H1 (cell line): ENCODE results near the gene HDAC11. TPM values are rescaled to one million over a fixed set of nuclear protein-coding genes. Genes with fewer than 3 reads are reported as not detected.

Experiments used
- CTCF ChIA-PET: fragments of 300-600 bp; sonication (Branson Sonifier 250); formaldehyde crosslinking; loops from one replicate; lab custom pipeline; 2021; ENCODE audit not compliant: partially characterized antibody; lab: Charles Lee
- POLR2A ChIA-PET: fragments of 300-600 bp; sonication (Branson Sonifier 250); formaldehyde crosslinking; loops from one replicate; lab custom pipeline; 2021; ENCODE audit warnings: inconsistent platforms; ENCODE audit not compliant: partially characterized antibody; lab: Charles Lee
- DNase-seq, 2 experiments: peaks; one replicate each; pipeline versions ENCODE4 v3.0.0 to v3.0.0-alpha.2; 2010 to 2022; ENCODE audit warnings: low spot score in 2 of 2, low read depth in 1 of 2, mixed read lengths in 1 of 2
- FAIRE-seq: peaks from 2 replicates; lab custom pipeline; 2011; peaks lifted over from hg19 to GRCh38; lab: Jason Lieb, UNC
- H2AFZ ChIP-seq: 2 replicates; pipeline ENCODE4 v1.8.1; 2012; ENCODE audit warnings: low read length, inconsistent platforms
- H2AK5ac ChIP-seq: 2 replicates; pipeline ENCODE4 v1.6.1; 2013; ENCODE audit warnings: low read depth, low read length
- H2BK120ac ChIP-seq: replicated peaks from 2 replicates; pipeline ENCODE3; 2013; ENCODE audit warnings: low read depth, low read length, inconsistent platforms
- H2BK12ac ChIP-seq: 2 replicates; pipeline ENCODE4 v1.6.1; 2013; ENCODE audit warnings: low read depth, low read length
- H2BK15ac ChIP-seq: 2 replicates; pipeline ENCODE4 v1.6.1; 2013; ENCODE audit warnings: low read length
- H2BK20ac ChIP-seq: 2 replicates; pipeline ENCODE4 v1.6.1; 2013; ENCODE audit warnings: low read length
- H2BK5ac ChIP-seq: 2 replicates; pipeline ENCODE4 v1.6.1; 2013; ENCODE audit warnings: low read depth, low read length
- H3K14ac ChIP-seq: 2 replicates; pipeline ENCODE4 v1.6.1; 2013; ENCODE audit warnings: inconsistent platforms; ENCODE audit not compliant: insufficient read length
- H3K18ac ChIP-seq: 2 replicates; pipeline ENCODE4 v1.6.1; 2013; ENCODE audit warnings: low read length; ENCODE audit errors: extremely low read depth
- H3K23ac ChIP-seq: 2 replicates; pipeline ENCODE4 v1.6.1; 2013; ENCODE audit warnings: inconsistent platforms; ENCODE audit not compliant: insufficient read length
- H3K23me2 ChIP-seq: 2 replicates; pipeline ENCODE4 v1.6.1; 2013; ENCODE audit warnings: low read depth, low read length
- H3K27ac ChIP-seq: 2 replicates; pipeline ENCODE4 v1.6.1; 2011; ENCODE audit warnings: low read depth, low read length, inconsistent platforms
- H3K27me3 ChIP-seq, 4 experiments: replicated peaks in 1 of 4; 1 replicate in 1 of 4; 2 replicates in 3 of 4; pipeline versions ENCODE4 v1.6.1 to v1.8.1; 2011 to 2013; ENCODE audit warnings: low read length in 3 of 4, mild to moderate bottlenecking in 3 of 4, inconsistent platforms in 2 of 4, mixed read lengths in 2 of 4, moderate library complexity in 1 of 4; ENCODE audit not compliant: control insufficient read depth in 3 of 4, insufficient read depth in 3 of 4; ENCODE audit errors: extremely low read depth in 1 of 4
- H3K36me3 ChIP-seq, 4 experiments: 2 replicates each; pipeline versions ENCODE4 v1.6.1 to v1.8.1; 2011 to 2013; ENCODE audit warnings: mild to moderate bottlenecking in 4 of 4, low read length in 3 of 4, moderate library complexity in 2 of 4, control low read depth in 1 of 4, inconsistent platforms in 1 of 4; ENCODE audit not compliant: insufficient read depth in 4 of 4, control insufficient read depth in 2 of 4
- H3K4ac ChIP-seq: replicated peaks from 2 replicates; pipeline ENCODE3; 2013; ENCODE audit warnings: low read length, low read depth, mixed read lengths, inconsistent platforms; ENCODE audit not compliant: insufficient read length
- H3K4me1 ChIP-seq, 4 experiments: replicated peaks in 1 of 4; 1 replicate in 1 of 4; 2 replicates in 3 of 4; pipeline versions ENCODE4 v1.6.1 to v1.8.1; 2011 to 2013; ENCODE audit warnings: low read length in 3 of 4, inconsistent platforms in 2 of 4, mixed read lengths in 1 of 4; ENCODE audit not compliant: insufficient read depth in 4 of 4, control insufficient read depth in 3 of 4
- H3K4me2 ChIP-seq, 2 experiments: 2 replicates each; pipeline versions ENCODE4 v1.6.1 to v1.8.1; 2011 to 2013; ENCODE audit warnings: low read depth in 2 of 2, low read length in 2 of 2, control low read depth in 1 of 2, inconsistent platforms in 1 of 2, mild to moderate bottlenecking in 1 of 2; ENCODE audit not compliant: insufficient read depth in 1 of 2
- H3K4me3 ChIP-seq, 4 experiments: fragments of 200-600, 300-600 bp in 1 of 4; sonication (generic), shearing (Covaris generic), sonication (Bioruptor Twin) in 1 of 4; 2 replicates each; pipeline versions ENCODE4 v1.5.1 to v1.8.1; 2011 to 2016; ENCODE audit warnings: low read length in 4 of 4, low read depth in 3 of 4, control low read depth in 2 of 4, inconsistent platforms in 2 of 4, mild to moderate bottlenecking in 2 of 4, mixed read lengths in 1 of 4, moderate library complexity in 1 of 4; ENCODE audit not compliant: insufficient read depth in 2 of 4; ENCODE audit errors: extremely low read depth in 1 of 4
- H3K56ac ChIP-seq: replicated peaks from 2 replicates; pipeline ENCODE3; 2013; ENCODE audit warnings: low read depth, mild to moderate bottlenecking, mixed read lengths, low read length, inconsistent platforms; ENCODE audit not compliant: insufficient read length
- H3K79me1 ChIP-seq: 2 replicates; pipeline ENCODE4 v1.6.1; 2013; ENCODE audit warnings: low read depth, low read length, control low read depth
- H3K79me2 ChIP-seq, 2 experiments: 2 replicates each; pipeline versions ENCODE4 v1.6.1 to v1.8.1; 2012 to 2013; ENCODE audit warnings: low read length in 2 of 2, mild to moderate bottlenecking in 2 of 2, inconsistent platforms in 1 of 2; ENCODE audit not compliant: insufficient read depth in 2 of 2, control insufficient read depth in 1 of 2
- H3K9ac ChIP-seq, 4 experiments: replicated peaks in 1 of 4; 1 replicate in 1 of 4; 2 replicates in 3 of 4; pipeline versions ENCODE4 v1.6.1 to v1.8.1; 2011 to 2013; ENCODE audit warnings: low read depth in 3 of 4, low read length in 3 of 4, control low read depth in 2 of 4, mild to moderate bottlenecking in 2 of 4, moderate library complexity in 2 of 4, inconsistent platforms in 1 of 4; ENCODE audit errors: extremely low read depth in 1 of 4
- H3K9me3 ChIP-seq, 2 experiments: 2 replicates each; pipeline versions ENCODE4 v1.6.1 to v1.8.1; 2012 to 2013; ENCODE audit warnings: mild to moderate bottlenecking in 2 of 2, moderate library complexity in 2 of 2, control low read depth in 1 of 2, inconsistent platforms in 1 of 2, low read depth in 1 of 2, low read length in 1 of 2, mixed read lengths in 1 of 2; ENCODE audit not compliant: insufficient read depth in 2 of 2
- H4K20me1 ChIP-seq, 2 experiments: replicated peaks in 1 of 2; 2 replicates each; pipeline versions ENCODE3 to v1.8.1; 2011 to 2013; ENCODE audit warnings: inconsistent platforms in 2 of 2, low read length in 2 of 2, mild to moderate bottlenecking in 1 of 2; ENCODE audit not compliant: insufficient read depth in 2 of 2, control insufficient read depth in 1 of 2
- H4K5ac ChIP-seq: 2 replicates; pipeline ENCODE4 v1.6.1; 2013; ENCODE audit warnings: low read length, low read depth, mixed read lengths, inconsistent platforms; ENCODE audit not compliant: insufficient read length
- H4K8ac ChIP-seq: 2 replicates; pipeline ENCODE4 v1.8.0; 2013; ENCODE audit warnings: mild to moderate bottlenecking, moderate library complexity, low read length, inconsistent platforms; ENCODE audit not compliant: insufficient read depth; ENCODE audit errors: extremely low read depth
- H4K91ac ChIP-seq: replicated peaks from 2 replicates; pipeline ENCODE3; 2013; ENCODE audit warnings: low read length, mixed read lengths, inconsistent platforms; ENCODE audit not compliant: insufficient read length
- CEBPB ChIP-seq: IDR thresholded peaks from 2 replicates; pipeline ENCODE4 v1.6.1; 2012; ENCODE audit warnings: low read depth, low read length
- FOSL1 ChIP-seq: IDR thresholded peaks from 2 replicates; pipeline ENCODE4 v1.6.1; 2011; ENCODE audit warnings: mild to moderate bottlenecking, low read depth, low read length, moderate library complexity; ENCODE audit not compliant: insufficient read depth
- KDM5A ChIP-seq: fragments of 200-600 bp; IDR thresholded peaks from 2 replicates; pipeline ENCODE4 v1.7.1; 2012; ENCODE audit warnings: mild to moderate bottlenecking, low read length, inconsistent platforms, mixed read lengths
- MAFK ChIP-seq: IDR thresholded peaks from 2 replicates; pipeline ENCODE4 v1.6.1; 2012; ENCODE audit warnings: low read depth, mild to moderate bottlenecking, improper control_type of control experiment, low read length
- PHF8 ChIP-seq: fragments of 200-600 bp; sonication (generic); conservative IDR thresholded peaks from 2 replicates; pipeline ENCODE4 v1.7.1; 2012; ENCODE audit warnings: low read depth, mild to moderate bottlenecking, inconsistent platforms, low read length, moderate library complexity
- POLR2AphosphoS5 ChIP-seq: IDR thresholded peaks from 2 replicates; pipeline ENCODE4 v1.6.1; 2011; ENCODE audit warnings: low read depth, low read length
- RFX5 ChIP-seq: IDR thresholded peaks from 2 replicates; pipeline ENCODE4 v1.6.1; 2011; ENCODE audit warnings: low read depth, low read length, improper control_type of control experiment, borderline replicate concordance
- RXRA ChIP-seq: IDR thresholded peaks from 2 replicates; pipeline ENCODE4 v1.6.1; 2011; ENCODE audit warnings: low read depth, mild to moderate bottlenecking, low read length, moderate library complexity; ENCODE audit not compliant: insufficient read depth
- SIX5 ChIP-seq: IDR thresholded peaks from 2 replicates; pipeline ENCODE4 v1.6.1; 2011; ENCODE audit warnings: mild to moderate bottlenecking, low read depth, low read length
- SP4 ChIP-seq: IDR thresholded peaks from 2 replicates; pipeline ENCODE4 v1.6.1; 2012; ENCODE audit warnings: low read length, inconsistent platforms
- SRF ChIP-seq: IDR thresholded peaks from 2 replicates; pipeline ENCODE4 v1.6.1; 2011; ENCODE audit warnings: mild to moderate bottlenecking, low read depth, low read length, moderate library complexity
- TAF1 ChIP-seq: IDR thresholded peaks from 2 replicates; pipeline ENCODE4 v1.6.1; 2011; ENCODE audit warnings: mild to moderate bottlenecking, low read depth, low read length
- TAF7 ChIP-seq: optimal IDR thresholded peaks from 2 replicates; pipeline ENCODE3; 2011; ENCODE audit warnings: low read depth, mild to moderate bottlenecking, inconsistent platforms, low read length, moderate library complexity, borderline replicate concordance
- TBP ChIP-seq: IDR thresholded peaks from 2 replicates; pipeline ENCODE4 v1.6.1; 2011; ENCODE audit warnings: low read depth, low read length, improper control_type of control experiment
- TCF12 ChIP-seq: IDR thresholded peaks from 2 replicates; pipeline ENCODE4 v1.6.1; 2011; ENCODE audit warnings: low read depth, mild to moderate bottlenecking, low read length
- TEAD4 ChIP-seq: IDR thresholded peaks from 2 replicates; pipeline ENCODE4 v1.6.1; 2012; ENCODE audit warnings: low read depth, low read length, inconsistent platforms, mixed read lengths
- WGBS, 2 experiments: shearing (Covaris generic) in 1 of 2; methylation state at CpG; one replicate each; pipeline versions ENCODE4 v1.1.6 to v1.1.7; 2013 to 2015; ENCODE audit warnings: low lambda C conversion rate in 2 of 2, mixed read lengths in 2 of 2, inconsistent platforms in 1 of 2, low coverage in 1 of 2, missing lambda C conversion rate in 1 of 2; ENCODE audit not compliant: insufficient replicate concordance in 2 of 2, insufficient coverage in 1 of 2, insufficient read length in 1 of 2; ENCODE audit errors: extremely low coverage in 1 of 2, missing lambda C conversion rate in 1 of 2; 5-methylcytosine and 5-hydroxymethylcytosine counted together
- polyA plus RNA-seq, 7 experiments: library from polyadenylated mRNA; depleted of rRNA in 3 of 7; stranded (reverse) in 5 of 7; unstranded in 2 of 7; fragments of >200 nt in 5 of 7; fragments of 200-250 nt in 2 of 7; gene quantifications; 1 replicate in 5 of 7; 2 replicates in 1 of 7; 4 replicates in 1 of 7; pipeline versions ENCODE4 v1.2.1 to v1.2.3, GENCODE V29; 2011 to 2013; ENCODE audit warnings: missing spikeins in 2 of 7, mixed read lengths in 2 of 7
- total RNA-seq: library from RNA; stranded (reverse); fragmentation: NEBNext Ultra II Directional; extraction: Animal tissue kit (Norgen Biotek cat#: 25700); gene quantifications from 2 replicates; pipeline ENCODE4 v1.2.1, GENCODE V29; 2021

HDAC11 gene
- total and polyA plus RNA-seq, 2 of the 8 experiments (the other 6 are each of a cell fraction or from before 2014, with no cell fraction given) = 6.8 to 7.4 TPM

GRCh38 chr3:13526626-13526949, 46.5 kb downstream of the HDAC11 start:
- Histone ChIP-seq H3K36me3 (no peaks in the 10 kb centered on the region), H4K20me1 (no peaks in the 10 kb centered on the region), H3K27ac (no peak overlapping the region), H3K79me1 (no peaks in the 10 kb centered on the region), H3K9ac (no peak overlapping the region), H2BK5ac (peak overlapping the region; percentile 74; the same call in 1 of the 2 replicates), H2BK120ac (no peak overlapping the region), H4K91ac (peak overlapping the region; percentile 41), H4K5ac (no peak overlapping the region), H3K14ac (no peak overlapping the region), H3K56ac (no peak overlapping the region), H3K4me2 (peak overlapping the region in 1 of 2 experiments; percentile 39; a peak in 1 of 4 replicates), H3K79me2 (no peaks in the 10 kb centered on the region), H2BK20ac (peak overlapping the region; percentile 92; the same call in 1 of the 2 replicates), H3K18ac (peak overlapping the region; percentile 85), H3K9me3 (peaks cover 0 to 2% of the 10 kb centered on the region in 2 experiments; a peak in 1 of 4 replicates), H3K23me2 (peaks cover 5% of the 10 kb centered on the region; the same call in 1 of the 2 replicates), H3K4me3 (no peak overlapping the region), H3K23ac (no peak overlapping the region), H2AK5ac (peak overlapping the region; percentile 40; the same call in 1 of the 2 replicates), H2AFZ (peak overlapping the region; percentile 79), H4K8ac (no peak overlapping the region), H3K27me3 (no peaks in the 10 kb centered on the region; a peak in 1 of 7 replicates), H2BK15ac (peak overlapping the region; percentile 36; the same call in 1 of the 2 replicates), H2BK12ac (peak overlapping the region; percentile 99; the same call in 1 of the 2 replicates), H3K4me1 (peaks cover 0 to 20% (median 12%) of the 10 kb centered on the region in 4 experiments; a peak in 6 of 7 replicates), H3K4ac (no peak overlapping the region)
- FAIRE-seq = no peak
- 86% methylated on average over 5 of the region's 5 CpGs; no CpG with 5 or more reads in 1 of the 2 experiments for WGBS, 2 experiments
- ChIA-PET POLR2A (no interaction called here), CTCF (interaction anchor here (0.8 to 51.2 kb wide), 2 partner anchors 20 to 110 kb away, joined by 4 to 856 read pairs; no protein-coding TSS in a partner anchor)
- DNase-seq = no peak
- TF ChIP-seq SRF = no peak
- no peak for TF ChIP-seq TAF7
- no peak for TF ChIP-seq TBP
- no peak for TF ChIP-seq SIX5
- no peak for TF ChIP-seq TEAD4
- TF ChIP-seq SP4 = no peak
- no peak for TF ChIP-seq MAFK
- no peak for TF ChIP-seq TCF12
- no peak for TF ChIP-seq POLR2AphosphoS5
- TF ChIP-seq FOSL1 = no peak
- TF ChIP-seq RXRA = no peak
- TF ChIP-seq KDM5A = no peak
- TF ChIP-seq TAF1 = no peak
- TF ChIP-seq PHF8 = no peak
- TF ChIP-seq CEBPB = no peak
- no peak for TF ChIP-seq RFX5
